Neural progenitor cell (in vitro differentiated cells): Measurements from ENCODE around the gene RINT1.
"Not testable (repeated sequence)": the region's sequence is repeated elsewhere in the genome, so short reads cannot be mapped to it uniquely, and the experiment has no call there.

Experiments
- EZH2 ChIP-seq: fragments of 200-600 bp; sonication (generic); IDR thresholded peaks from 2 replicates; pipeline ENCODE4 v1.6.1; 2017; ENCODE audit warnings: antibody characterized with exemption, mild to moderate bottlenecking, moderate library complexity
- EZH2phosphoT487 ChIP-seq: fragments of 200-600 bp; sonication (generic); IDR thresholded peaks from 2 replicates; pipeline ENCODE4 v1.6.1; 2017; ENCODE audit warnings: antibody characterized with exemption
- TF ChIP-seq, protein P1 (sequence below): fragments of 200-600 bp; sonication (generic); IDR thresholded peaks from 2 replicates; pipeline ENCODE4 v1.5.1; 2017; ENCODE audit warnings: antibody characterized with exemption, mild to moderate bottlenecking

DNA sequence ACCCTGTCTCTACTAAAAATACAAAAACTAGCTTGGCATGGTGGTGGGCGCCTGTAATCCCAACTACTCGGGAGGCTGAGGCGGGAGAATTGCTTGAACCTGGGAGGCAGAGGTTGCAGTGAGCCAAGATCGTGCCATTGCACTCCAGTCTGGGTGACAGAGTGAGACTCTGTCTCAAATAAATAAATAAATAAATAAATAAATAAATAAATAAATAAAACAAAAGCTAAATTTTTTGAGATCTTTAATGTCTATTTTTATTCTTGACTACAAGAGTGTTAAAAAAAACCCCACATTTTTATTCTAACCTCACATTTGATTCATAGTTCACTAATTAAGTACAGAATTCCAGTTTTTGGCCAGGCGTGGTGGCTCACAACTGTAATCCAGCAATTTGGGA, 4.3 kb upstream of the RINT1 start:
- TF ChIP-seq, protein P1, sequence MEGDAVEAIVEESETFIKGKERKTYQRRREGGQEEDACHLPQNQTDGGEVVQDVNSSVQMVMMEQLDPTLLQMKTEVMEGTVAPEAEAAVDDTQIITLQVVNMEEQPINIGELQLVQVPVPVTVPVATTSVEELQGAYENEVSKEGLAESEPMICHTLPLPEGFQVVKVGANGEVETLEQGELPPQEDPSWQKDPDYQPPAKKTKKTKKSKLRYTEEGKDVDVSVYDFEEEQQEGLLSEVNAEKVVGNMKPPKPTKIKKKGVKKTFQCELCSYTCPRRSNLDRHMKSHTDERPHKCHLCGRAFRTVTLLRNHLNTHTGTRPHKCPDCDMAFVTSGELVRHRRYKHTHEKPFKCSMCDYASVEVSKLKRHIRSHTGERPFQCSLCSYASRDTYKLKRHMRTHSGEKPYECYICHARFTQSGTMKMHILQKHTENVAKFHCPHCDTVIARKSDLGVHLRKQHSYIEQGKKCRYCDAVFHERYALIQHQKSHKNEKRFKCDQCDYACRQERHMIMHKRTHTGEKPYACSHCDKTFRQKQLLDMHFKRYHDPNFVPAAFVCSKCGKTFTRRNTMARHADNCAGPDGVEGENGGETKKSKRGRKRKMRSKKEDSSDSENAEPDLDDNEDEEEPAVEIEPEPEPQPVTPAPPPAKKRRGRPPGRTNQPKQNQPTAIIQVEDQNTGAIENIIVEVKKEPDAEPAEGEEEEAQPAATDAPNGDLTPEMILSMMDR, result not testable (repeated sequence)
- not testable (repeated sequence) for TF ChIP-seq EZH2, EZH2phosphoT487
